H1 (cell line): ENCODE data around the gene MAS1L. TPM values are rescaled to one million over a fixed set of nuclear protein-coding genes. Genes with fewer than 3 reads are reported as not detected.

Experiments used
- MAFK ChIP-seq: IDR thresholded peaks from 2 replicates; pipeline ENCODE4 v1.6.1; 2012; ENCODE audit warnings: low read depth, mild to moderate bottlenecking, improper control_type of control experiment, low read length
- POLR2AphosphoS5 ChIP-seq: IDR thresholded peaks from 2 replicates; pipeline ENCODE4 v1.6.1; 2011; ENCODE audit warnings: low read depth, low read length
- polyA plus RNA-seq, 7 experiments: library from polyadenylated mRNA; depleted of rRNA in 3 of 7; stranded (reverse) in 5 of 7; unstranded in 2 of 7; fragments of >200 nt in 5 of 7; fragments of 200-250 nt in 2 of 7; gene quantifications; 1 replicate in 5 of 7; 2 replicates in 1 of 7; 4 replicates in 1 of 7; pipeline versions ENCODE4 v1.2.1 to v1.2.3, GENCODE V29; 2011 to 2013; ENCODE audit warnings: missing spikeins in 2 of 7, mixed read lengths in 2 of 7
- total RNA-seq: library from RNA; stranded (reverse); fragmentation: NEBNext Ultra II Directional; extraction: Animal tissue kit (Norgen Biotek cat#: 25700); gene quantifications from 2 replicates; pipeline ENCODE4 v1.2.1, GENCODE V29; 2021

Gene MAS1L
- total and polyA plus RNA-seq, 2 of the 8 experiments (the other 6 are each of a cell fraction or from before 2014, with no cell fraction given): not detected

GRCh38 chr6:29491574-29491973 lies 3.8 kb upstream of the MAS1L start (continued):
- TF ChIP-seq MAFK (no peak), POLR2AphosphoS5 (no peak)
